SJCRH30 (cell line): ENCODE measurements around the gene PFDN1. TPM values are rescaled to one million over a fixed set of nuclear protein-coding genes. Genes with fewer than 3 reads are reported as not detected.
"Not testable (repeated sequence)": the region's sequence is repeated elsewhere in the genome, so short reads cannot be mapped to it uniquely, and the experiment has no call there.

Source experiments
- DNase-seq, 2 experiments: peaks; one replicate each; pipeline ENCODE4 v3.0.0-alpha.2; 2015 to 2020
- H3K27ac ChIP-seq: fragments of 250-450 bp; sonication (Bioruptor Pico); 2 replicates; pipeline ENCODE4 v1.5.1; 2020; ENCODE audit warnings: mild to moderate bottlenecking, moderate library complexity
- H3K27me3 ChIP-seq: fragments of 250-450 bp; sonication (Bioruptor Pico); 2 replicates; pipeline ENCODE4 v1.5.1; 2020; ENCODE audit warnings: mild to moderate bottlenecking, moderate library complexity
- H3K36me3 ChIP-seq: fragments of 250-450 bp; sonication (Bioruptor Pico); 2 replicates; pipeline ENCODE4 v1.5.1; 2020; ENCODE audit warnings: mild to moderate bottlenecking, moderate library complexity
- H3K4me1 ChIP-seq: fragments of 250-450 bp; sonication (Bioruptor Pico); 2 replicates; pipeline ENCODE4 v1.5.1; 2020; ENCODE audit warnings: mild to moderate bottlenecking, moderate library complexity
- H3K4me3 ChIP-seq: fragments of 250-450 bp; sonication (Bioruptor Pico); 2 replicates; pipeline ENCODE4 v1.5.1; 2020; ENCODE audit warnings: mild to moderate bottlenecking, moderate library complexity
- H3K9me3 ChIP-seq: fragments of 250-450 bp; sonication (Bioruptor Pico); replicated peaks from 2 replicates; pipeline ENCODE4 v1.5.1; 2020; ENCODE audit warnings: mild to moderate bottlenecking, moderate library complexity
- total RNA-seq: library from RNA; depleted of rRNA; stranded (reverse); fragments of >200 nt; shearing (Covaris generic); gene quantifications from 2 replicates; pipeline ENCODE4 v1.2.3, GENCODE V29; 2014

Gene PFDN1
- total RNA-seq, 1 experiment from 2014 or later = 93.9 TPM

DNA sequence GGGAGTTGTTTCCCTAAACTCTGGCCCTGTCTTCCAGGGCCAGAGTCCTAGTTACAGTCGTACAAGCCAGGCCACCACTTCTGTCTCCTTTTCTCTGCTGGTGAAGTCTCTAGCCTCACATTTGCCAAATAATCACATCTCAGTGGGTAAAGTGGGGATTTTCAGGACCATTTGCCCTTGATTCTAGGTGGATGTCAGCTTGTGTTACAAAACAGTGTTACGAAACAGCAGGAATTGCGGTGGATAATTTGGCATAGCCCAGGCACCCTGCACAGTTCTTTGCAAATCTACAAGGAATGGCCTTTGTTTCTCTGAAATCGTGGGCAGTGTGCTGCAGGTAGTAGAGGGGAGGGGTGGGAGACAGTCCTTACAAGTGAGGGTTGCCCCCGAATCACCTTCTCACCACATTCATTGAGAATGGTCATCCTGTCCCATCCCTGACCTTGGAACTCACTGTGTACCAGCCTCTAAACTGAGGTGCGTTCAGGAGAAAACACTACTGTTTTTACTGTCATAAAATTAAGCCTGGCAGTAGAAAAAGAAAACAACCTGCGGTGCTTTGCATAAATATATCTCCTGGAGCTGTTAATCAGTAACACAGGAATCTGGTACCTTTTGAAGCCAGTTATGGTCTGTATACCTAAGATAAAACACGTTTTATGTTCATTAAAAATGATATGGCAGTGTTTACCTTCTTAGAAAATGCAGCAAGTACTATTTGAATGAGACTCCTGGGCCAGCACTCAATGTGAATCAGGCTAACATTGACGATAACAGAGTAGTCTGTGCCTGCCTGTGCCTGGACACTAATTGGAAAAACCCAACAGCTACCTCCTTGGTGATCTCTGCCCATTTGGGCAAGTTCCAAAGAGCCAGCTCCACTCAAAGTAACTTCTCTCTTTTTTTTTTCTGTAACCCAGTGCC lies 83.6 kb downstream of the PFDN1 start:
- no peaks in the 10 kb centered on the region for H3K36me3 ChIP-seq
- peaks cover 14% of the 10 kb centered on the region for H3K4me1 ChIP-seq
- no peak for DNase-seq
- H3K27me3 ChIP-seq = no peaks in the 10 kb centered on the region
- H3K27ac ChIP-seq = no peak overlapping the region
- no peak overlapping the region for H3K4me3 ChIP-seq
- no peaks in the 10 kb centered on the region for H3K9me3 ChIP-seq

DNA sequence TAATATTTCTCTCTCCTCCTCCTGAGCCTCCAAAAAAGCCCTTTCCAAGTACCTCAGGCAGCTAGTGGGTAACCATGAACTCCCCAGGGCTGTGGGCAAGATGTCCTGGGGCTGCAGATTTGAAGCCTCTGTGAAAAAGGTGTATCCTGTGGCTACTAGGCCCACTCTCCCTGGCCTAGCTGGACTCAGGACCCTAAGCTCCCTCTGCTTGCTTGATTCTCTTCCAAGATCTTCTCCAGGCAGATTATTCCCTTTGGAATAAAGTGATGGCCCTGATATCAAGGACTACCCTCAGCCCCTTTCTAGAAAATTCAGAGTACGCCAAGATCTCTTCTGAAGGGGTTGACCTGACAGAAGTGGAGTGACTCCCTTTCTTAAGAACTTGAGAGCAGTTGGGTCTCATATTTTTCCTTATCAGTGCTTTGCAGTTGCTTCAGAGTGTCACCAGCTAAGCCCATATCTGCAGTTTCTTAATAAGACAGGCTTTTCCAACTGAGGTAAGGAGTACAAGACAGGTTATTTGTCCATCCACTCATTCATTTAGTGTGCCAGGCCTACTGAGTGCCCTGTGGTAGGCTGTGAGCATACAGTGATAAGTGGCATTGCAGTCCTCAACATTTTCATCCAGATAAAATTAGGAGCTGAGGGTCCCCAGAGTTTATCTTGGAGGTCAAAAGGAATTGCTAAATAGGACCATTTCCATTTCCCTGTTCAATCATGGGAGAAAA lies 85.4 kb downstream of the PFDN1 start:
- Histone ChIP-seq H3K36me3 (no peaks in the 10 kb centered on the region), H3K27ac (no peak overlapping the region), H3K9me3 (no peaks in the 10 kb centered on the region), H3K27me3 (no peaks in the 10 kb centered on the region), H3K4me3 (no peak overlapping the region), H3K4me1 (peaks cover 14% of the 10 kb centered on the region)
- DNase-seq = no peak

DNA sequence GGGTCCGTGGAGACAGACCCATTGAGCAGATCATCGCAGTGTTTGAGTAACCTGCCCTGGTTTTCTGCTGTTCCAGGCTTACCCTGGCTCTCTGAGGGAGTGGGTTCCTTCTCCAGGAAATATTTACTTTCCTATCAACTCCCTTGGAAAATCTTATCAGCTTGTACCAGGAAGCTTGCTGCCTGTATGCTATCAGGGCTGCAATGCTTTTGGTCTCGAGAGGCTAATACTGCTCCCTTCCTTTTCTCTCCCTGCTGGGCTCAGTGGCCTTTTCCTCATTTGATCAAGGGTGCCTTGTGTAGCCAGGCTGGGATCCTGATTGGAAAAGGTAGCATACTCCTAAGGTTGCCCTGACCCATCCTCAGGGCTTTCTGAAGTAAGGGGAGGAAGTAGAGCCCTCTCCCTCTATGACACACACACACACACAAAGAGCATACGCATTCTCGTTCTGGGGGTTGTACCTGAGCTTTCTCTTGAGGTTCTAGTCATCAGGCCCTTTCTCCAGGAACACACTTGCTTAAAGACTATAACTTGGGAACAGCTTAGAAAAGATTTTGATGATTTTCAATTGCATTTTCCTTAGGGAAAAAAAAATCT lies 86.3 kb downstream of the PFDN1 start:
- Histone ChIP-seq H3K4me3 (no peak overlapping the region), H3K4me1 (peaks cover 14% of the 10 kb centered on the region), H3K27me3 (no peaks in the 10 kb centered on the region), H3K36me3 (no peaks in the 10 kb centered on the region), H3K9me3 (no peaks in the 10 kb centered on the region), H3K27ac (no peak overlapping the region)
- no peak for DNase-seq

DNA sequence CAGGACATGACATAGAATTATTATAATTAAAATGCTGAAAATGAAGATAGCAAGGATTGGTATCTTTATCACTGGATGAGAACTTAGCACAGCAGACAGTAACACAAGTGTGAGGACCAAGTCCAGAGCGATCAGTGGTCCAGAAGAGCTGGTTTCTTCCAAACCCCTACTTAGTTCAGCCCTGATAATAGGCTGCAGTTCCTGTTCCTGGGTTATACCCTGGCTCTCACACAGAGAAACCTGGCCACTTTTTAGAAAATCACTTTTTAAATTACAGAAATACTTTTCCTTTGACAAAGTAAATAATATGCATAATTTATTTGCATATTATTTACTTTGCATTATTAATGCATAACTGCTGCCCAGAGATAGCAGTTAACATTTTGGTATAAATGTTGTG lies 87.6 kb downstream of the PFDN1 start:
- H3K36me3 ChIP-seq = no peaks in the 10 kb centered on the region
- H3K4me1 ChIP-seq = peaks cover 11% of the 10 kb centered on the region
- no peak for DNase-seq
- H3K27ac ChIP-seq = no peak overlapping the region
- H3K4me3 ChIP-seq = no peak overlapping the region
- no peaks in the 10 kb centered on the region for H3K9me3 ChIP-seq
- H3K27me3 ChIP-seq = no peaks in the 10 kb centered on the region

DNA sequence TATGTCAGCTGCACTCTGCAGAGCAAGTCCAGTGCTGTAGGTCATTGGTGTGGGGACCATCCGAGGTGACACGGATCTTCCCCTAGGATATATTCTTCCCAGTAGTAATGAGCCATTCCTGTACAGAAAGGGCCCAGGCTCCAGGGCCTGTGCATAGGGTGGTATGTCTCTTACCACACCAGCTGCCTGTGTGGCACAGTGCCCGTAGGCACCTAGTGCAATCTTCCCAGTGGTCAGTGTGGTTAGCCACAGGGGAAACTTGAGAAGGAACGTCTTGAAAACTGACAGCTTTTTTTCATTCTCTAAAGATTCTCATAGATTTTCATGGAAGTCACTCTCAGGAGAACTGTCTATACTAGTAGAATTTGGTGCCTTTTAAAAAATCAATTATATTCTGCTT lies 88.1 kb downstream of the PFDN1 start:
- Histone ChIP-seq H3K27ac (no peak overlapping the region), H3K27me3 (no peaks in the 10 kb centered on the region)
- peak; percentile 81 to 86 for DNase-seq

DNA sequence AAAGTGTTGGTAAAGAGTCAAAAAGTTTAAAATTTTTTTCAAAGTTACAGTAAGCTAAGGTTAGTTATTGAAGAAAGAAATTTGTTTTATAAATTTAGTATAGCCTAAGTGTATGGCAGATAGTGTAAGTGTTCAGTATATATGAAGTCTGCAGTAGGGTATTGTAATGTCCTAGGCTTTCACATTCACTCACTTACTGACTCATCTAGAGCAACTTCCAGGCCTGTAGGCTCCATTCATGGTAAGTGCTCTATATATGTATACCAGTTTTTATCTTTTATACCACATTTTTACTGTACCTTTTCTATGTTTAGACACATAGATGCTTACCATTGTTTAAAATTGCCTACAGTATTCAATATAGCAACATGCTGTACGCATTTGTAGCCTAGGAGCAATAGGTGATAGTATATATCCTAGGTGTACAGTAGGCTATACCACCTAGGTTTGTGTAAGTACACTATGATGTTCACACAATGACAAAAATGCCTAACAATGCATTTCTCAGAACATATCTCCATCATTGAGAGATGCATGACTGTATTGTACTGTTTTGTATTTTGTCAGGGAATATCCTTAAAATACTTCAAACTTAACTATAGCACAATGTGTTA lies 89.4 kb downstream of the PFDN1 start:
- H3K27me3 ChIP-seq = no peaks in the 10 kb centered on the region
- H3K36me3 ChIP-seq = no peaks in the 10 kb centered on the region

More for the DNA sequence above, 88.1 kb downstream of the PFDN1 start:
- Histone ChIP-seq H3K4me1 (peaks cover 9% of the 10 kb centered on the region; the same call in 1 of the 2 replicates), H3K4me3 (no peak overlapping the region), H3K36me3 (no peaks in the 10 kb centered on the region), H3K9me3 (no peaks in the 10 kb centered on the region)

DNA sequence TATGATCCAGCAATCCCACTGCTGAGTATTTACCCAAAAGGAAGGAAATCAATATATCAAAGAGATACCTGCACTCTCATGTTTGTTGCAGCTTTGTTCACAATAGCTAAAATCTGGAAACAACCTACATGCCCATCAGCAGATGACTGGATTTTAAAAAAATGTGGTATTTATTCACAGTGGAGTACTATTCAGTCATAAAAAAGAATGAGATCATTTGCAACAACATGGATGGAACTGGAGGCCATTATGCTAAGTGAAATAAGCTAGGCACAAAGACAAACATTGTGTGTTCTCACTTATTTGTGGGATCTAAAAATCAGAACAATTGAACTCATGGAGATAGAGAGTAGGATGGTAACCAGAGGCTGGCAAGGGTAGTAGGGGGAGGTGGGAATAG lies 94.8 kb downstream of the PFDN1 start:
- Histone ChIP-seq H3K4me3 (no peak overlapping the region), H3K27ac (no peak overlapping the region), H3K27me3 (no peaks in the 10 kb centered on the region), H3K36me3 (no peaks in the 10 kb centered on the region), H3K9me3 (no peaks in the 10 kb centered on the region), H3K4me1 (no peaks in the 10 kb centered on the region)
- DNase-seq = no peak

More for the DNA sequence above, 89.4 kb downstream of the PFDN1 start:
- H3K4me1 ChIP-seq = peaks cover 9% of the 10 kb centered on the region; the same call in 1 of the 2 replicates
- H3K4me3 ChIP-seq = no peak overlapping the region
- H3K27ac ChIP-seq = no peak overlapping the region
- no peak for DNase-seq
- H3K9me3 ChIP-seq = no peaks in the 10 kb centered on the region

DNA sequence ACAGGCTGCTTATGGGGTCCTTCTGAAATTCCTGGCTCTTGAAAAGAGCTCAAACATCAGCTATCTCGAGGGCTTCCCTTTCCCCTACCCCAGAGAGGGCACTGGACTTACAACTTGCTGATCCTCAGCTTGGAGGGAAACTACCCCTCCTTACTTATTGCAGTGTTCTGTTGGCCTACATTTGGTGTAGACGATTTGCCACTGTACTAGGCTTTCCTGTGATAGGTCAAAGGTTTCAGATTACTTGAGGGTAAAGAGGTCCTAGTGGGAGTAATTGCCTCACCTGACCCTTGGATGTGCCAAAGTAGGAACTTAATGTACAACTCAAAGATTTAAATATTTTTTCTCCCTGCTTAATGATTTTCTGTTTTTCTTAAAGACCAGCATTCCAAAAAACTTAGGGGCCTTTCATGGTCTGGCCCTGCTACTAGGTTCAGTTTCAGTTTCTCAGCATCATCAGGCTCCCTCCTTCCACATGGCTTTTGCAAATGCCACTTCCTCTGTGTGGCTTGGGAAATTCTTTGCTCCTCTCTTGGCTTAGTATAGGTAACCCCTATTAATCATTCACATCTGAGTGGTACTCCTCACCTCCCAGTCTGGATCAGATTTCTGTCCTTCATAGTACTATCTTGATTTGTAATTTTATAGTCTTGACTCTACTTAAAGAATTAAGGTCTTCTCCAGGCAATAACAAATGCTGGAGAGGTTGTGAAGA lies 95.5 kb downstream of the PFDN1 start:
- Histone ChIP-seq H3K27ac (no peak overlapping the region), H3K27me3 (no peaks in the 10 kb centered on the region), H3K4me1 (no peaks in the 10 kb centered on the region), H3K36me3 (no peaks in the 10 kb centered on the region), H3K4me3 (no peak overlapping the region), H3K9me3 (no peaks in the 10 kb centered on the region)
- no peak for DNase-seq

DNA sequence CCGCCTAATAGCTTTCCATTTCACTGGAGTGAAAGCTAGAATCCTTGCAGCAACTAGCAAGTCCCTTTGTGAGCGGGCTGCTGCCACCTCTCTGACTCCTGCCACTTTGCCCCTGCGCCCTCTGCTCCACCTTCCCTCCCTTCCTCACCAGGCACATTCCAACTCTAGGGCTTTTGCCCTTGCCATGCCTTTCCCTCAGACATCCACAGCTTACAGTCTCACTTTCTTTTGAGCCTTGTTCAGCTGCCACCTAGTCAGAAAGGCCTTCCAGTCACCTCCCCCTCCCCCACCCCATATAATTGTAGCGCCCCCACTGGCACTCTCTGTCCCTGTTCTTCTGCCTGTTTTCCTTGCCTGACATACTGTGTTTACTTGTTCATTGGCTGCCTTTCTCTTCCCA lies 96.9 kb downstream of the PFDN1 start:
- Histone ChIP-seq H3K4me1 (no peaks in the 10 kb centered on the region), H3K9me3 (no peaks in the 10 kb centered on the region), H3K4me3 (no peak overlapping the region), H3K27me3 (no peaks in the 10 kb centered on the region), H3K36me3 (no peaks in the 10 kb centered on the region), H3K27ac (no peak overlapping the region)
- DNase-seq = no peak

DNA sequence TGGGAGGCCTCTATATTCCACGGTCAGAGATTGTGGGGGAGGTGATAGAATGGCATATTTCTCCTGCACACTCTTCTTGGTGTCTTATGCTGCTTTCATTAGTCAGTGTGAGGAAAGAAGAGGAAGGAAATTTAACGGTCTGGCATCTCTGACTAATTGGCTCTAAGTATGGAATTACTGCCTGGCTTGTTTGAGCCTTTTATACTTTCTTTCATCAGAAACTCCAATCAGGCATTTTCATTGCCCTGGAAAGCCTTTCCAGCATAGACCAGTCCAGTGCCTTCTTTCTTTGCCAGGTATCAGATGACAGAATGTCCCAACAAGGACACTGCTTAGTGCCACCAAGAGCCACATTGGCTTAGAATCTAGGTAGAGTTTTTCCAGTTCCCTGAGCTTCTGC lies 97.7 kb downstream of the PFDN1 start:
- H3K36me3 ChIP-seq = no peaks in the 10 kb centered on the region

DNA sequence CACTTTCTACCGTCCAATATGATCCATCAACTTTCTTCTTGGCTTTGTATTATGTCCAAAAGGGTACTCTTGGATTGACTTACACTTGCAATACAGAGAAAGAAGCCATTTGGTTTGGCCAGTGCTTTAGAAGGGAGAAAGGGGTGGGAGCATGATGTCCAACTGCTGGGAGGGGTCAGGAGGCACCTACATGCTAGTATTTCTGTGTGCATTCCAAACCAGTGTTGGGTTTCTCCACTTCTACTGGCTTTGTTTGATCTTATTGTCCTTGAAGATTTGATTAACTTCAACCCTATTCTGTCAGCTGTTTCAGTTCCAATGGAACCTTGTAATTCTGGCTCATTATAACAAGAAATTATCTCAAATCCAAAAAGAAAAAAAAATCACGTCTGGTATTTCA lies 100.3 kb downstream of the PFDN1 start:
- Histone ChIP-seq H3K4me3 (no peak overlapping the region), H3K27ac (no peak overlapping the region), H3K27me3 (no peaks in the 10 kb centered on the region), H3K36me3 (no peaks in the 10 kb centered on the region), H3K9me3 (no peaks in the 10 kb centered on the region), H3K4me1 (no peaks in the 10 kb centered on the region)
- DNase-seq = no peak

More for the DNA sequence above, 97.7 kb downstream of the PFDN1 start:
- no peak for DNase-seq
- Histone ChIP-seq H3K4me1 (no peaks in the 10 kb centered on the region), H3K27me3 (no peaks in the 10 kb centered on the region), H3K27ac (no peak overlapping the region), H3K9me3 (no peaks in the 10 kb centered on the region), H3K4me3 (no peak overlapping the region)

DNA sequence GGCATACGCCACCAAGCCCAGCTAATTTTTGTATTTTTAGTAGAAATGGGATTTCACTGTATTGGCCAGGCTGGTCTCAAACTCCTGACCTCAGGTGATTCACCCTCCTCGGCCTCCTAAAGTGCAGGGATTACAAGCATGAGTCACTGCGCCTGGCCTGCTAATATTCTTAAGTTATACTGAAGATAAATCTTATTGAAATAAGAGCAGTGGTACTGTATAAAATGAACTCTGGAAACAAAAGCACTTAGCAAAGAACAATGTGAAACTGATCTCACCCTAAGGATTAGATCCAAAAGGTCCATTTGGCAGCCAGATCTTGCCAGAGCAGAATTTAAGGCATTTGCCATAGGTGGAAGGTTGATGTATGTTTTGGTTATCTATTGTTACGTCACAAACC lies 100.8 kb downstream of the PFDN1 start:
- H3K4me1 ChIP-seq = no peaks in the 10 kb centered on the region
- H3K36me3 ChIP-seq = no peaks in the 10 kb centered on the region
- no peak overlapping the region for H3K4me3 ChIP-seq
- no peak for DNase-seq
- no peaks in the 10 kb centered on the region for H3K9me3 ChIP-seq
- no peaks in the 10 kb centered on the region for H3K27me3 ChIP-seq
- no peak overlapping the region for H3K27ac ChIP-seq

DNA sequence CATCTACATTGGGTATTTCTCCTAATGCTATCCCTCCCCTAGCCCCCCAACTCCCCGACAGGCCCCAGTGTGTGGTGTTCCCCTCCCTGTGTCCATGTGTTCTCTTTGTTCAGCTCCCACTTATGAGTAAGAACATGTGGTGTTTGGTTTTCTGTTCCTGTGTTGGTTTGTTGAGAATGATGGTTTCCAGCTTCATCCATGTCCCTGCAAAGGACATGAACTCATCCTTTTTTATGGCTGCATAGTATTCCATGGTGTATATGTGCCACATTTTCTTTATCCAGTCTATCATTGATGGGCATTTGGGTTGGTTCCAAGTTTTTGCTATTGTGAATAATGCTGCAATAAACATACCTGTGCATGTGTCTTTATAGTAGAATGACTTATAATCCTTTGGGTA lies 104.0 kb downstream of the PFDN1 start:
- H3K9me3 ChIP-seq, DNase-seq, H3K4me1 ChIP-seq, H3K36me3 ChIP-seq, H3K4me3 ChIP-seq, H3K27ac ChIP-seq, H3K27me3 ChIP-seq: not testable (repeated sequence)

DNA sequence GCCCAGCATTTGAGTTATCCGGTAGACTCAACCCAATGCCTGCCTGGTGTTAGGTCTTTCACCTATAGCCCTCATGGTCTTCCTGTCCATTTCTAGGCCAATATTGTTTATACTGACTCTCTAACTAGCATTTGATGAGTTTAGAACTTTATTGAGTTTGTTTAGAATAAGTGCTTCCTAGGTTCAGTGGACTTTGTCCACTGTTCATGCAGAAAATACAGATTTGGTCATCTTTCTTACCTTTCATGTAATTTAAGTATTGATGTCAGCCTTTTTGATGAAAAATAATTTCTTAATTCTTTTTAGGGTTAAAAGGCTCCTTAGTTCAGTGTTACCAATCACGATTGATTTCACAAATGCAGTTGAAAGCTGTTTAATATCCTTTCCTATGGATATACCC lies 105.9 kb downstream of the PFDN1 start:
- DNase-seq = no peak
- no peak overlapping the region for H3K27ac ChIP-seq
- H3K27me3 ChIP-seq = no peaks in the 10 kb centered on the region
- no peaks in the 10 kb centered on the region for H3K36me3 ChIP-seq
- H3K9me3 ChIP-seq = no peaks in the 10 kb centered on the region
- H3K4me1 ChIP-seq = no peaks in the 10 kb centered on the region
- no peak overlapping the region for H3K4me3 ChIP-seq
